ENCODE measurements around the gene PPARG. TPM values are rescaled to one million over a fixed set of nuclear protein-coding genes. Genes with fewer than 3 reads are reported as not detected.

The PPARG gene
- total and polyA plus RNA-seq, 2 of the 8 experiments (the other 6 are each of a cell fraction or from before 2014, with no cell fraction given), result 0.06 TPM; not detected in 1

DNA sequence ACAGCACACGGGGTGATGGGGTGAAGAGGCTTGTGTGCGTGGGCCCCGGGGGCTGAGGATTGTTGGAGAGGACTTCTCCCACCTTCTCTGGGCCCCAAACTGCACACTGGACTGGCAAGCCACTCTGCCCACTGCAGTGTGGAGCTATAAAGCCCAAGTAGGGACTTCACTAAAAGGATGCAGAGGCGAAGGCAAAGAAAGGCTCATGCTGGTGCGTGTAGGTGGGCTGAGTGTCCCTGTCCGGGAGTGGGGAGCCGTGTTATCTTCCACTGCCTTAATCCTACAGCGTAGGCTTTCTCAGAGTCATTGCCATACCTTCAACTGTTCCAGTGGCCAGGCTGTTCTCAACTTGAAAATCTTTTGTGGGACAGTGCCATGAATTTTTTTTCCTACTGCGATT is 3.9 kb downstream of the PPARG start:
- ChIA-PET POLR2A (ENCODE audit: partially characterized antibody) (no interaction called here), CTCF (ENCODE audit: partially characterized antibody) (interaction anchor here (0.6 kb wide), 1 partner anchor 77 kb away, joined by 3 read pairs; no protein-coding TSS in a partner anchor)
- peaks cover 7 to 36% (median 18%) of the 10 kb centered on the region in 4 experiments for H3K27me3 ChIP-seq (replicated peaks in 1 of 4; ENCODE audit: control insufficient read depth in 3 of 4, extremely low read depth in 1 of 4, insufficient read depth in 3 of 4, low read length in 3 of 4)
- no peak overlapping the region for H3K4me2 ChIP-seq (ENCODE audit: insufficient read depth in 1 of 2, low read depth in 2 of 2, low read length in 2 of 2)
- no peak overlapping the region for H3K27ac ChIP-seq (ENCODE audit: low read depth, low read length)
- FAIRE-seq (no peak), DNase-seq (ENCODE audit: low read depth in 1 of 2, low spot score in 2 of 2) (no peak)
- no peak overlapping the region for H2BK12ac ChIP-seq (ENCODE audit: low read depth, low read length)
- H3K56ac ChIP-seq (replicated peaks; ENCODE audit: insufficient read length, low read depth, low read length), result no peak overlapping the region
- TF ChIP-seq EGR1 (IDR thresholded peaks at IDR 0.05; ENCODE audit: borderline replicate concordance, low read depth, low read length) (no peak), POLR2AphosphoS5 (IDR thresholded peaks at IDR 0.05; ENCODE audit: low read depth, low read length) (no peak), YY1 (IDR thresholded peaks at IDR 0.05; ENCODE audit: low read depth, low read length) (no peak), NRF1 (IDR thresholded peaks at IDR 0.05; ENCODE audit: low read depth, low read length) (no peak), RFX5 (IDR thresholded peaks at IDR 0.05; ENCODE audit: borderline replicate concordance, low read depth, low read length) (no peak), GTF2F1 (IDR thresholded peaks at IDR 0.05; ENCODE audit: borderline replicate concordance, low read depth, low read length) (no peak), KDM5A (IDR thresholded peaks at IDR 0.05; ENCODE audit: low read length) (no peak), RAD21 (IDR thresholded peaks at IDR 0.05 in 1 of 2, conservative IDR thresholded peaks at IDR 0.05 in 1 of 2; ENCODE audit: low read depth in 2 of 2, low read length in 2 of 2) (no peak), KDM1A (IDR thresholded peaks at IDR 0.05; ENCODE audit: borderline replicate concordance, low read length) (no peak), CBX8 (IDR thresholded peaks at IDR 0.05; ENCODE audit: borderline replicate concordance, low read depth, low read length) (no peak), RXRA (IDR thresholded peaks at IDR 0.05; ENCODE audit: insufficient read depth, low read depth, low read length) (no peak), SIX5 (IDR thresholded peaks at IDR 0.05; ENCODE audit: low read depth, low read length) (no peak)
- TF ChIP-seq, protein P1, sequence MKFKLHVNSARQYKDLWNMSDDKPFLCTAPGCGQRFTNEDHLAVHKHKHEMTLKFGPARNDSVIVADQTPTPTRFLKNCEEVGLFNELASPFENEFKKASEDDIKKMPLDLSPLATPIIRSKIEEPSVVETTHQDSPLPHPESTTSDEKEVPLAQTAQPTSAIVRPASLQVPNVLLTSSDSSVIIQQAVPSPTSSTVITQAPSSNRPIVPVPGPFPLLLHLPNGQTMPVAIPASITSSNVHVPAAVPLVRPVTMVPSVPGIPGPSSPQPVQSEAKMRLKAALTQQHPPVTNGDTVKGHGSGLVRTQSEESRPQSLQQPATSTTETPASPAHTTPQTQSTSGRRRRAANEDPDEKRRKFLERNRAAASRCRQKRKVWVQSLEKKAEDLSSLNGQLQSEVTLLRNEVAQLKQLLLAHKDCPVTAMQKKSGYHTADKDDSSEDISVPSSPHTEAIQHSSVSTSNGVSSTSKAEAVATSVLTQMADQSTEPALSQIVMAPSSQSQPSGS (IDR thresholded peaks at IDR 0.05; ENCODE audit: low read length), result no peak
- no peak overlapping the region for H4K5ac ChIP-seq (ENCODE audit: insufficient read length, low read depth, low read length)
- no peak overlapping the region for H2AK5ac ChIP-seq (ENCODE audit: low read depth, low read length)
- H4K8ac ChIP-seq (ENCODE audit: extremely low read depth, insufficient read depth, low read length), result no peak overlapping the region
- H3K23me2 ChIP-seq (ENCODE audit: low read depth, low read length), result peaks cover 9% of the 10 kb centered on the region; the same call in 1 of the 2 replicates
- H3K4ac ChIP-seq (replicated peaks; ENCODE audit: insufficient read length, low read depth, low read length), result no peak overlapping the region
- H4K20me1 ChIP-seq (replicated peaks in 1 of 2; ENCODE audit: control insufficient read depth in 1 of 2, insufficient read depth in 2 of 2, low read length in 2 of 2), result peaks cover 0 to 3% of the 10 kb centered on the region in 2 experiments
- H3K23ac ChIP-seq (ENCODE audit: insufficient read length), result no peak overlapping the region
- no peak overlapping the region for H2BK20ac ChIP-seq (ENCODE audit: low read length)
- no peak overlapping the region for H4K91ac ChIP-seq (replicated peaks; ENCODE audit: insufficient read length, low read length)
- H3K4me1 ChIP-seq (replicated peaks in 1 of 4; ENCODE audit: control insufficient read depth in 3 of 4, insufficient read depth in 4 of 4, low read length in 3 of 4), result peaks cover 0 to 2% (median 0%) of the 10 kb centered on the region in 4 experiments; a peak in 1 of 7 replicates
- H2AFZ ChIP-seq (ENCODE audit: low read length), result no peak overlapping the region
- no peak overlapping the region for H3K14ac ChIP-seq (ENCODE audit: insufficient read length)
- WGBS, 2 experiments (ENCODE audit: extremely low coverage in 1 of 2, insufficient coverage in 1 of 2, insufficient read length in 1 of 2, insufficient replicate concordance in 2 of 2, low coverage in 1 of 2, low lambda C conversion rate in 2 of 2, missing lambda C conversion rate in 1 of 2), result 81% methylated on average over 9 of the region's 9 CpGs; no CpG with 5 or more reads in 1 of the 2 experiments
- H3K79me1 ChIP-seq (ENCODE audit: low read depth, low read length), result no peaks in the 10 kb centered on the region
- H3K4me3 ChIP-seq (ENCODE audit: extremely low read depth in 1 of 4, insufficient read depth in 2 of 4, low read depth in 3 of 4, low read length in 4 of 4), result no peak overlapping the region
- H3K18ac ChIP-seq (ENCODE audit: extremely low read depth, low read length), result no peak overlapping the region
- H2BK5ac ChIP-seq (ENCODE audit: low read depth, low read length), result no peak overlapping the region
- H3K9me3 ChIP-seq (ENCODE audit: insufficient read depth in 2 of 2, low read depth in 1 of 2, low read length in 1 of 2), result no peaks in the 10 kb centered on the region
- H2BK120ac ChIP-seq (replicated peaks; ENCODE audit: low read depth, low read length), result no peak overlapping the region
- no peak overlapping the region for H3K9ac ChIP-seq (replicated peaks in 1 of 4; ENCODE audit: extremely low read depth in 1 of 4, low read depth in 3 of 4, low read length in 3 of 4)
- H2BK15ac ChIP-seq (ENCODE audit: low read length), result no peak overlapping the region
- H3K79me2 ChIP-seq (ENCODE audit: control insufficient read depth in 1 of 2, insufficient read depth in 2 of 2, low read length in 2 of 2), result no peaks in the 10 kb centered on the region
- no peaks in the 10 kb centered on the region for H3K36me3 ChIP-seq (ENCODE audit: control insufficient read depth in 2 of 4, insufficient read depth in 4 of 4, low read length in 3 of 4)
